Neural progenitor cell (in vitro differentiated cells): ENCODE measurements around the gene MVB12B. TPM values are rescaled to one million over a fixed set of nuclear protein-coding genes. Genes with fewer than 3 reads are reported as not detected.
A peak's percentile ranks its signal among the peaks of the same experiment; 100 is the strongest.
"Not testable (repeated sequence)": the region's sequence is repeated elsewhere in the genome, so short reads cannot be mapped to it uniquely, and the experiment has no call there.

Experiments used
- DNase-seq: peaks from one replicate; pipeline ENCODE4 v3.0.0-alpha.2; 2016; ENCODE audit warnings: low spot score
- H2AFZ ChIP-seq: fragments of 200-600 bp; sonication (generic); replicated peaks from 2 replicates; pipeline ENCODE4 v1.6.1; 2016; ENCODE audit warnings: antibody characterized with exemption
- H3F3A ChIP-seq: fragments of 200-600 bp; sonication (generic); 2 replicates; pipeline ENCODE4 v1.6.1; 2016; ENCODE audit warnings: antibody characterized with exemption, low read depth
- H3K27ac ChIP-seq: fragments of 200-600 bp; sonication (generic); 2 replicates; pipeline ENCODE4 v1.5.1; 2016; ENCODE audit warnings: mild to moderate bottlenecking
- H3K27me3 ChIP-seq: fragments of 200-600 bp; sonication (generic); 2 replicates; pipeline ENCODE4 v1.6.1; 2016; ENCODE audit warnings: mild to moderate bottlenecking, moderate library complexity
- H3K36me3 ChIP-seq: fragments of 200-600 bp; sonication (generic); 2 replicates; pipeline ENCODE4 v1.5.1; 2016
- H3K4me1 ChIP-seq: fragments of 200-600 bp; sonication (generic); 2 replicates; pipeline ENCODE4 v1.6.1; 2016; ENCODE audit warnings: mixed run types
- H3K4me2 ChIP-seq: fragments of 200-600 bp; sonication (generic); 2 replicates; pipeline ENCODE4 v1.6.1; 2016
- H3K4me3 ChIP-seq: fragments of 200-600 bp; sonication (generic); 2 replicates; pipeline ENCODE4 v1.5.1; 2016
- H3K79me2 ChIP-seq: fragments of 200-600 bp; sonication (generic); 2 replicates; pipeline ENCODE4 v1.6.1; 2016; ENCODE audit warnings: low read depth
- H3K9ac ChIP-seq: fragments of 200-600 bp; sonication (generic); 2 replicates; pipeline ENCODE4 v1.6.1; 2016
- H3K9me3 ChIP-seq: fragments of 200-600 bp; sonication (generic); 2 replicates; pipeline ENCODE4 v1.5.1; 2016; ENCODE audit warnings: low read depth
- H4K20me1 ChIP-seq: fragments of 200-600 bp; sonication (generic); 2 replicates; pipeline ENCODE4 v1.6.1; 2016; ENCODE audit warnings: low read depth
- H3K27ac Mint-ChIP-seq: 3 replicates; pipeline ENCODE4 v1.8.0; 2021; ENCODE audit warnings: mixed read lengths
- H3K27me3 Mint-ChIP-seq: 2 replicates; pipeline ENCODE4 v1.8.0; 2022; ENCODE audit warnings: low read depth, mild to moderate bottlenecking, inconsistent platforms, moderate library complexity, mixed read lengths; ENCODE audit not compliant: insufficient read depth
- H3K36me3 Mint-ChIP-seq: 3 replicates; pipeline ENCODE4 v1.8.0; 2021; ENCODE audit warnings: mixed read lengths
- H3K4me1 Mint-ChIP-seq: 3 replicates; pipeline ENCODE4 v1.8.0; 2021; ENCODE audit warnings: mixed read lengths
- H3K4me3 Mint-ChIP-seq: 3 replicates; pipeline ENCODE4 v1.8.0; 2021; ENCODE audit warnings: mild to moderate bottlenecking, moderate library complexity, mixed read lengths
- H3K9me3 Mint-ChIP-seq: 3 replicates; pipeline ENCODE4 v1.8.0; 2020; ENCODE audit warnings: mixed read lengths
- CTCF ChIP-seq: fragments of 200-600 bp; sonication (generic); IDR thresholded peaks from 2 replicates; pipeline ENCODE4 v1.5.1; 2017; ENCODE audit warnings: antibody characterized with exemption, mild to moderate bottlenecking
- EZH2 ChIP-seq: fragments of 200-600 bp; sonication (generic); IDR thresholded peaks from 2 replicates; pipeline ENCODE4 v1.6.1; 2017; ENCODE audit warnings: antibody characterized with exemption, mild to moderate bottlenecking, moderate library complexity
- EZH2phosphoT487 ChIP-seq: fragments of 200-600 bp; sonication (generic); IDR thresholded peaks from 2 replicates; pipeline ENCODE4 v1.6.1; 2017; ENCODE audit warnings: antibody characterized with exemption
- total RNA-seq: library from RNA; depleted of rRNA; stranded (reverse); fragments of >200 nt; gene quantifications from 2 replicates; pipeline ENCODE4 v1.2.3, GENCODE V29; 2015; ENCODE audit warnings: low replicate concordance

The MVB12B gene
- total RNA-seq, result 16.1 and 18.4 TPM in 2 replicates

DNA sequence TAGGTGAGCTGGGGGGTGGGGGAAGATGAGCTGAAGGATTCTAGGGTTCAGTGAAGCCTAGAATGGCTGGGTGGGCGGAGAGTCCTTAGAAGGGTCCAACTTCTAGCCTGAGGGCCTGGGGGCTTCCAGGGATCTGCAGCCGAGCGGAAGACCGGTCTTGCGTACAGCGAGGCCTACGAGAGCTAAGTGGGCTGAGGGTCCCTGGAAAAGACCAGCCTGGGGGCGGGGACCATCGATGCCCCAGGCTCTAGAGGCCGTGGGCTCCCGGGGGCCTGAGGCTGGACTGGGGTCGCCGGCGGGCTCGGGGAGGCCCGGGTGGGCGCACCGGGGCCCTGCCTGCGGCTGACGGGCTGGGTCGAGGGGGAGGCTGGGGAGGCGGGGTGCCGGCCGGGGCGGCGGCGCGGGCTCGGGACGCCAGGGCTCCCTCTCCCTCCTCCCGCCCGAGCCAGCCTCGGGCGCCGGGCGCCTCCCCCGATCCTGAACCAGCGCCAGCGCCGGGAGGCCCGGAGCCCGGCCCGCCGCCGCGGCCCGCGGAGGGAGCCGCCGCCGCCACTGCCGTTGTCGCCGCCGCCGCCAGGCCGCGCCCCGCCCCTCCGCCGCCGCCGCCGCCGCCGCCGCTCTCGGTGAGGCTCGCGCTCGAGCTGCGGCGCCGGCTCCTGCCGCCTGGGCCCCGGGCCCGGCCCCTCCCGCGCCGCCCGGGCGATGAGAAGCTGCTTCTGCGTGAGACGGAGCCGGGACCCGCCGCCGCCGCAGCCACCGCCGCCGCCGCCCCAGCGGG lies at the start of gene MVB12B:
TSS of gene MVB12B (plus strand) at position 602 of the 778 bp plus-strand sequence. CDS start at position 703, 101 bp downstream.
- DNase-seq, result peak; percentile 86
- peaks cover 34% of the 10 kb centered on the region for H3K4me1 Mint-ChIP-seq
- H3K4me3 Mint-ChIP-seq, result peak within 1 kb of the TSS; percentile 90
- Histone ChIP-seq H3F3A (peaks cover 23% of the 10 kb centered on the region), H3K27ac (peak within 1 kb of the TSS; percentile 68), H2AFZ (peak within 1 kb of the TSS; percentile 97), H3K36me3 (peaks cover 5% of the 10 kb centered on the region), H3K9ac (peak within 1 kb of the TSS; percentile 37), H3K79me2 (peaks cover 41% of the 10 kb centered on the region), H3K27me3 (no peaks in the 10 kb centered on the region), H3K4me1 (peaks cover 28% of the 10 kb centered on the region), H4K20me1 (peaks cover 3% of the 10 kb centered on the region), H3K4me2 (peak within 1 kb of the TSS; percentile 98), H3K4me3 (peak within 1 kb of the TSS; percentile 65), H3K9me3 (peaks cover 6% of the 10 kb centered on the region)
- TF ChIP-seq EZH2phosphoT487 (no peak), CTCF (no peak), EZH2 (no peak)
- H3K36me3 Mint-ChIP-seq, result peaks cover 11% of the 10 kb centered on the region
- H3K9me3 Mint-ChIP-seq, result peaks cover 14% of the 10 kb centered on the region
- peak within 1 kb of the TSS; percentile 99 for H3K27ac Mint-ChIP-seq
- H3K27me3 Mint-ChIP-seq, result peaks cover 2% of the 10 kb centered on the region

DNA sequence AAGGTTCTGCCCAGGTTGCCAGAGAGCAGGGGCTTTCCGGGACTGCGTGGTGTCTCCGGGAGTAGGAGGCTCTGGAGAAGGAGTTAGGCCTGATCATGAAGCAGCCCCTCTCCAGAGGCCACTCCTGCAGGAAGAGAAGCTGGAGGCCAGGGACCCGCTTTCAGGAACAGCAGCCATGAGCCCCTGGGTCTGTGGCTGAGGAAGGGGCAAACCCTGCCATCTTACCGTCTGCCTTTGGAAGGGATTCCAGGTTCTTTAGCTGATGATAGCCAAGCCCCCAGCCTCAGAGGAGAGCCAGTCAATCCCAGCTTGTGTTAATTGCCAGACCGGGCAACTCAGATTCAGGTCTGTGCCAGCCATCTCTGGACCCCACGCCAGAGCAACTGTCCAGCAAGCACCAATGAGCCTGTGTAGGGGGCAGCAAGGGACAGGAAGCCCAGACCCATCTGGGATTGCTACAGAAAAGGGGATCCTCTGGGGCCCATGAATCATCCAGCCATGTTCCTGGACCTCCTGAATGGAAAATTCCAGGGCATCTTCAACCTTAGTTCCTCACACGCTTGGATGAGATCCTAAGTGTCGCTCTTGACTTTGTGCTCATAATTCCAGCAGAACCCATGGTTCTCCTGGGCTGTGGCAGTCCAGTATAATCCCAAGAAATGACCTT lies 42.7 kb upstream of the MVB12B start:
- peaks cover 10% of the 10 kb centered on the region for H3K9me3 Mint-ChIP-seq
- H3K36me3 ChIP-seq, result no peaks in the 10 kb centered on the region
- no peak overlapping the region for H3K9ac ChIP-seq
- no peak for DNase-seq
- no peaks in the 10 kb centered on the region for H4K20me1 ChIP-seq
- H3K36me3 Mint-ChIP-seq, result no peaks in the 10 kb centered on the region
- no peak overlapping the region for H3K27ac Mint-ChIP-seq
- H3K4me3 ChIP-seq, result no peak overlapping the region
- peaks cover 11% of the 10 kb centered on the region for H3K4me1 Mint-ChIP-seq
- H3K27me3 Mint-ChIP-seq, result no peaks in the 10 kb centered on the region
- H2AFZ ChIP-seq, result peak overlapping the region; percentile 13
- no peaks in the 10 kb centered on the region for H3K79me2 ChIP-seq
- no peak overlapping the region for H3K4me2 ChIP-seq
- H3K9me3 ChIP-seq, result no peaks in the 10 kb centered on the region
- peaks cover 6% of the 10 kb centered on the region for H3F3A ChIP-seq
- H3K4me1 ChIP-seq, result no peaks in the 10 kb centered on the region
- no peak overlapping the region for H3K4me3 Mint-ChIP-seq
- H3K27ac ChIP-seq, result no peak overlapping the region
- no peak for TF ChIP-seq EZH2phosphoT487
- no peak for TF ChIP-seq EZH2
- no peak for TF ChIP-seq CTCF
- no peaks in the 10 kb centered on the region for H3K27me3 ChIP-seq

- not testable (repeated sequence) for H3K27me3 ChIP-seq, H4K20me1 ChIP-seq, H3K36me3 Mint-ChIP-seq, H3K27me3 Mint-ChIP-seq, H3K79me2 ChIP-seq, H3K9ac ChIP-seq, H3K4me3 ChIP-seq, H3K27ac Mint-ChIP-seq, DNase-seq, H3K4me2 ChIP-seq, H3K9me3 Mint-ChIP-seq, H3K27ac ChIP-seq, H3K36me3 ChIP-seq, H3K4me1 ChIP-seq, H3K9me3 ChIP-seq, H2AFZ ChIP-seq, H3K4me3 Mint-ChIP-seq, H3F3A ChIP-seq
- peaks cover 11% of the 10 kb centered on the region for H3K4me1 Mint-ChIP-seq
Measured at GRCh38 chr9:126285652-126286051, 41.0 kb upstream of the MVB12B start.
